Retina (tissue), 1 donor: ENCODE results near the gene GNS.

Source experiments
- DNase-seq: peaks from one replicate; pipeline ENCODE4 v3.0.0-alpha.2; 2016

Gene GNS

GRCh38 chr12:64671681-64672080, 87.5 kb downstream of the GNS start:
- DNase-seq: no peak

DNA sequence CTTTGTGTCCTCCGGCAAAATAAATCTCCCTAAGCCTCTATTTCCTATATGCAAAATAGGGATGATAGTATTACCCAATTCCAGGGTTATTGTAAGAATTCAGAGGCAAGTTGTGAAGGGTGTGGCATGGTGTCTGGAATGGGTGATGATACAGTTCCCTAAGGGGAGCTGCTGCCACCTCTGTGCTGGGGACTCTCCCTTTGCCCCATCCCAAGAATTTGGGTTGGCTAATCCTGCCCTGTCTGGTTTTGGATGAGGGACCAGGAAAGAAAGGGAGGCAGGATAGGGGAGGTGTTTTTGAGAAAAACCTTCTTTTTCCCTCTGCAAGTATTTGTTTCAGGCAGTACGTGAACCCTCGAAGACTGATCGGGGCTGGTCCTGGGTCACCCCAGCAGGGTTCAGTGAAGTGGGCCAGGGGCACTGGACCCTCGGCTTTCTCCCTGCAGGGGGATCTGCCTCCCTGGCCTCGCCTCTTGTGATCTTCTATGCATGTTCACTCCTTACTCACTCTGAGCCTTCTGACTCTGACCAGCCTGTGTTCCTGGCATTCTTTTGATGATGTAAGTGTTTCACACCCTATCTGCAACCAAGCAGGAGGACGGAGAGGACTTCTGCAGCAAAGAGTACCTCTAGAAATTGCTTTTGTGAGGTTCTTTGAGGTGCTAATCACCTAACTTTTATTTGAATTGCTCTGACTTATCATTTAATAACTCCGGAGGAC, 88.1 kb downstream of the GNS start:
- no peak for DNase-seq

- DNase-seq: no peak
Observed at GRCh38 chr12:64670019-64670418, 89.2 kb downstream of the GNS start.

- DNase-seq: no peak
Observed at GRCh38 chr12:64669270-64669842, 89.8 kb downstream of the GNS start.

- DNase-seq: no peak
Observed at GRCh38 chr12:64667793-64668192, 91.4 kb downstream of the GNS start.

DNA sequence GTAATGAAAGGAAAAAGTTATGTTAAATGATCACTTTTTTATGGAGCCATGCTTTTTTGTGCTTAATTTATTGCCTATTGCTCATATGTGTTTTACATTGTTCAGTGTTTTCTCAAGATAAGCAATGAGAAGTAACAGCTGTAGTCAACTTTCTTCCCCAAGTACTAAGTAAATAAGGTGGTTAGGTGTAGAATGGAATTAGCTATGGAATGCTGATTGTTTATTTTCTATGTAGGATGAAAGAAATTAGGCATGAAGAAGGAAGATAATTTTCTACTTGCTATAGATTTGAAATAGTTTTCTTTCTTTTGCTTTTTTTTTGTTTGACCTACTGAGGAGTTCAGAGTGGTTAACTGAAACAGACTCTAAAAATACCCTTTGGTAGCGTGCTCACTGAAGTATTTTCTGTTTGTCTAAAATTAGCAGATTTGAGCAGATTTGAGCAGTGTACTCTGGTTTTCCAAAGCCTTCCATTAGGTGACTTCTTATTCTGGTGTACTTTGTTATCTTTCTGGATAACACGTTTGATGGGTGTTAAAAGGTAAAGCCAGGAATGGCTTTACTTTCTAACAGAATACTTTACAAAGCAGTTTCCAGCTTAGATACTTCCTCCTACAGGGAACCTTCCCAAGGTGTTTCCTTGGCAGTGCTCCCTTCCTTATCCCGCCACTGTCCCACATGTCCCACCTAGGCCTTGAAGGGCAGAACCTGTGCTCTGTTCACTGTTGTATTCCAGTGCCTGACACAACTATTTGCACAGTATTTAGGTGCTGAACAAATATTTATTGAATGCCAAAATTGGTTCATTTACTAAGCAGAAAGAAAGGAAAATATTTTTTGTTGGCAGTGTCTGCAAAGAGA, 92.9 kb downstream of the GNS start:
- DNase-seq: no peak

GRCh38 chr12:64665514-64665913, 93.7 kb downstream of the GNS start:
- no peak for DNase-seq
